H1 (cell line): ENCODE data around the gene HNF1A. TPM values are rescaled to one million over a fixed set of nuclear protein-coding genes. Genes with fewer than 3 reads are reported as not detected.

Source experiments
- CTCF ChIA-PET: fragments of 300-600 bp; sonication (Branson Sonifier 250); formaldehyde crosslinking; loops from one replicate; lab custom pipeline; 2021; ENCODE audit not compliant: partially characterized antibody; lab: Charles Lee
- POLR2A ChIA-PET: fragments of 300-600 bp; sonication (Branson Sonifier 250); formaldehyde crosslinking; loops from one replicate; lab custom pipeline; 2021; ENCODE audit warnings: inconsistent platforms; ENCODE audit not compliant: partially characterized antibody; lab: Charles Lee
- DNase-seq, 2 experiments: peaks; one replicate each; pipeline versions ENCODE4 v3.0.0 to v3.0.0-alpha.2; 2010 to 2022; ENCODE audit warnings: low spot score in 2 of 2, low read depth in 1 of 2, mixed read lengths in 1 of 2
- FAIRE-seq: peaks from 2 replicates; lab custom pipeline; 2011; peaks lifted over from hg19 to GRCh38; lab: Jason Lieb, UNC
- H2AFZ ChIP-seq: 2 replicates; pipeline ENCODE4 v1.8.1; 2012; ENCODE audit warnings: low read length, inconsistent platforms
- H2AK5ac ChIP-seq: 2 replicates; pipeline ENCODE4 v1.6.1; 2013; ENCODE audit warnings: low read depth, low read length
- H2BK120ac ChIP-seq: replicated peaks from 2 replicates; pipeline ENCODE3; 2013; ENCODE audit warnings: low read depth, low read length, inconsistent platforms
- H2BK12ac ChIP-seq: 2 replicates; pipeline ENCODE4 v1.6.1; 2013; ENCODE audit warnings: low read depth, low read length
- H2BK15ac ChIP-seq: 2 replicates; pipeline ENCODE4 v1.6.1; 2013; ENCODE audit warnings: low read length
- H2BK20ac ChIP-seq: 2 replicates; pipeline ENCODE4 v1.6.1; 2013; ENCODE audit warnings: low read length
- H2BK5ac ChIP-seq: 2 replicates; pipeline ENCODE4 v1.6.1; 2013; ENCODE audit warnings: low read depth, low read length
- H3K14ac ChIP-seq: 2 replicates; pipeline ENCODE4 v1.6.1; 2013; ENCODE audit warnings: inconsistent platforms; ENCODE audit not compliant: insufficient read length
- H3K18ac ChIP-seq: 2 replicates; pipeline ENCODE4 v1.6.1; 2013; ENCODE audit warnings: low read length; ENCODE audit errors: extremely low read depth
- H3K23ac ChIP-seq: 2 replicates; pipeline ENCODE4 v1.6.1; 2013; ENCODE audit warnings: inconsistent platforms; ENCODE audit not compliant: insufficient read length
- H3K23me2 ChIP-seq: 2 replicates; pipeline ENCODE4 v1.6.1; 2013; ENCODE audit warnings: low read depth, low read length
- H3K27ac ChIP-seq: 2 replicates; pipeline ENCODE4 v1.6.1; 2011; ENCODE audit warnings: low read depth, low read length, inconsistent platforms
- H3K27me3 ChIP-seq, 4 experiments: replicated peaks in 1 of 4; 1 replicate in 1 of 4; 2 replicates in 3 of 4; pipeline versions ENCODE4 v1.6.1 to v1.8.1; 2011 to 2013; ENCODE audit warnings: low read length in 3 of 4, mild to moderate bottlenecking in 3 of 4, inconsistent platforms in 2 of 4, mixed read lengths in 2 of 4, moderate library complexity in 1 of 4; ENCODE audit not compliant: control insufficient read depth in 3 of 4, insufficient read depth in 3 of 4; ENCODE audit errors: extremely low read depth in 1 of 4
- H3K36me3 ChIP-seq, 4 experiments: 2 replicates each; pipeline versions ENCODE4 v1.6.1 to v1.8.1; 2011 to 2013; ENCODE audit warnings: mild to moderate bottlenecking in 4 of 4, low read length in 3 of 4, moderate library complexity in 2 of 4, control low read depth in 1 of 4, inconsistent platforms in 1 of 4; ENCODE audit not compliant: insufficient read depth in 4 of 4, control insufficient read depth in 2 of 4
- H3K4ac ChIP-seq: replicated peaks from 2 replicates; pipeline ENCODE3; 2013; ENCODE audit warnings: low read length, low read depth, mixed read lengths, inconsistent platforms; ENCODE audit not compliant: insufficient read length
- H3K4me1 ChIP-seq, 4 experiments: replicated peaks in 1 of 4; 1 replicate in 1 of 4; 2 replicates in 3 of 4; pipeline versions ENCODE4 v1.6.1 to v1.8.1; 2011 to 2013; ENCODE audit warnings: low read length in 3 of 4, inconsistent platforms in 2 of 4, mixed read lengths in 1 of 4; ENCODE audit not compliant: insufficient read depth in 4 of 4, control insufficient read depth in 3 of 4
- H3K4me2 ChIP-seq, 2 experiments: 2 replicates each; pipeline versions ENCODE4 v1.6.1 to v1.8.1; 2011 to 2013; ENCODE audit warnings: low read depth in 2 of 2, low read length in 2 of 2, control low read depth in 1 of 2, inconsistent platforms in 1 of 2, mild to moderate bottlenecking in 1 of 2; ENCODE audit not compliant: insufficient read depth in 1 of 2
- H3K4me3 ChIP-seq, 4 experiments: fragments of 200-600, 300-600 bp in 1 of 4; sonication (generic), shearing (Covaris generic), sonication (Bioruptor Twin) in 1 of 4; 2 replicates each; pipeline versions ENCODE4 v1.5.1 to v1.8.1; 2011 to 2016; ENCODE audit warnings: low read length in 4 of 4, low read depth in 3 of 4, control low read depth in 2 of 4, inconsistent platforms in 2 of 4, mild to moderate bottlenecking in 2 of 4, mixed read lengths in 1 of 4, moderate library complexity in 1 of 4; ENCODE audit not compliant: insufficient read depth in 2 of 4; ENCODE audit errors: extremely low read depth in 1 of 4
- H3K56ac ChIP-seq: replicated peaks from 2 replicates; pipeline ENCODE3; 2013; ENCODE audit warnings: low read depth, mild to moderate bottlenecking, mixed read lengths, low read length, inconsistent platforms; ENCODE audit not compliant: insufficient read length
- H3K79me1 ChIP-seq: 2 replicates; pipeline ENCODE4 v1.6.1; 2013; ENCODE audit warnings: low read depth, low read length, control low read depth
- H3K79me2 ChIP-seq, 2 experiments: 2 replicates each; pipeline versions ENCODE4 v1.6.1 to v1.8.1; 2012 to 2013; ENCODE audit warnings: low read length in 2 of 2, mild to moderate bottlenecking in 2 of 2, inconsistent platforms in 1 of 2; ENCODE audit not compliant: insufficient read depth in 2 of 2, control insufficient read depth in 1 of 2
- H3K9ac ChIP-seq, 4 experiments: replicated peaks in 1 of 4; 1 replicate in 1 of 4; 2 replicates in 3 of 4; pipeline versions ENCODE4 v1.6.1 to v1.8.1; 2011 to 2013; ENCODE audit warnings: low read depth in 3 of 4, low read length in 3 of 4, control low read depth in 2 of 4, mild to moderate bottlenecking in 2 of 4, moderate library complexity in 2 of 4, inconsistent platforms in 1 of 4; ENCODE audit errors: extremely low read depth in 1 of 4
- H3K9me3 ChIP-seq, 2 experiments: 2 replicates each; pipeline versions ENCODE4 v1.6.1 to v1.8.1; 2012 to 2013; ENCODE audit warnings: mild to moderate bottlenecking in 2 of 2, moderate library complexity in 2 of 2, control low read depth in 1 of 2, inconsistent platforms in 1 of 2, low read depth in 1 of 2, low read length in 1 of 2, mixed read lengths in 1 of 2; ENCODE audit not compliant: insufficient read depth in 2 of 2
- H4K20me1 ChIP-seq, 2 experiments: replicated peaks in 1 of 2; 2 replicates each; pipeline versions ENCODE3 to v1.8.1; 2011 to 2013; ENCODE audit warnings: inconsistent platforms in 2 of 2, low read length in 2 of 2, mild to moderate bottlenecking in 1 of 2; ENCODE audit not compliant: insufficient read depth in 2 of 2, control insufficient read depth in 1 of 2
- H4K5ac ChIP-seq: 2 replicates; pipeline ENCODE4 v1.6.1; 2013; ENCODE audit warnings: low read length, low read depth, mixed read lengths, inconsistent platforms; ENCODE audit not compliant: insufficient read length
- H4K8ac ChIP-seq: 2 replicates; pipeline ENCODE4 v1.8.0; 2013; ENCODE audit warnings: mild to moderate bottlenecking, moderate library complexity, low read length, inconsistent platforms; ENCODE audit not compliant: insufficient read depth; ENCODE audit errors: extremely low read depth
- H4K91ac ChIP-seq: replicated peaks from 2 replicates; pipeline ENCODE3; 2013; ENCODE audit warnings: low read length, mixed read lengths, inconsistent platforms; ENCODE audit not compliant: insufficient read length
- BCL11A ChIP-seq, 2 experiments: IDR thresholded peaks; one replicate each; pipeline ENCODE4 v1.6.1; 2011; ENCODE audit warnings: low read depth in 2 of 2, low read length in 2 of 2, mild to moderate bottlenecking in 2 of 2
- CHD1 ChIP-seq: IDR thresholded peaks from 2 replicates; pipeline ENCODE4 v1.6.1; 2012; ENCODE audit warnings: low read depth, low read length, improper control_type of control experiment
- EGR1 ChIP-seq: IDR thresholded peaks from 2 replicates; pipeline ENCODE4 v1.6.1; 2011; ENCODE audit warnings: low read depth, low read length, borderline replicate concordance
- EZH2 ChIP-seq: fragments of 200-600 bp; sonication (generic); IDR thresholded peaks from 2 replicates; pipeline ENCODE4 v1.7.1; 2012; ENCODE audit warnings: low read depth, mild to moderate bottlenecking, moderate library complexity, low read length, inconsistent platforms; ENCODE audit not compliant: severe bottlenecking
- GTF2F1 ChIP-seq: IDR thresholded peaks from 2 replicates; pipeline ENCODE4 v1.6.1; 2012; ENCODE audit warnings: low read depth, low read length, improper control_type of control experiment, borderline replicate concordance
- RNF2 ChIP-seq: fragments of 200-900, 300-1000 bp; sonication (generic); IDR thresholded peaks from 2 replicates; pipeline ENCODE4 v1.7.1; 2016; ENCODE audit warnings: borderline replicate concordance, low read depth, mild to moderate bottlenecking, antibody characterized with exemption, low read length; ENCODE audit not compliant: poor library complexity, severe bottlenecking; ENCODE audit errors: missing control alignments
- SRF ChIP-seq: IDR thresholded peaks from 2 replicates; pipeline ENCODE4 v1.6.1; 2011; ENCODE audit warnings: mild to moderate bottlenecking, low read depth, low read length, moderate library complexity
- TBP ChIP-seq: IDR thresholded peaks from 2 replicates; pipeline ENCODE4 v1.6.1; 2011; ENCODE audit warnings: low read depth, low read length, improper control_type of control experiment
- TCF12 ChIP-seq: IDR thresholded peaks from 2 replicates; pipeline ENCODE4 v1.6.1; 2011; ENCODE audit warnings: low read depth, mild to moderate bottlenecking, low read length
- YY1 ChIP-seq: IDR thresholded peaks from 2 replicates; pipeline ENCODE4 v1.6.1; 2011; ENCODE audit warnings: low read depth, mild to moderate bottlenecking, low read length
- WGBS, 2 experiments: shearing (Covaris generic) in 1 of 2; methylation state at CpG; one replicate each; pipeline versions ENCODE4 v1.1.6 to v1.1.7; 2013 to 2015; ENCODE audit warnings: low lambda C conversion rate in 2 of 2, mixed read lengths in 2 of 2, inconsistent platforms in 1 of 2, low coverage in 1 of 2, missing lambda C conversion rate in 1 of 2; ENCODE audit not compliant: insufficient replicate concordance in 2 of 2, insufficient coverage in 1 of 2, insufficient read length in 1 of 2; ENCODE audit errors: extremely low coverage in 1 of 2, missing lambda C conversion rate in 1 of 2; 5-methylcytosine and 5-hydroxymethylcytosine counted together
- polyA plus RNA-seq, 7 experiments: library from polyadenylated mRNA; depleted of rRNA in 3 of 7; stranded (reverse) in 5 of 7; unstranded in 2 of 7; fragments of >200 nt in 5 of 7; fragments of 200-250 nt in 2 of 7; gene quantifications; 1 replicate in 5 of 7; 2 replicates in 1 of 7; 4 replicates in 1 of 7; pipeline versions ENCODE4 v1.2.1 to v1.2.3, GENCODE V29; 2011 to 2013; ENCODE audit warnings: missing spikeins in 2 of 7, mixed read lengths in 2 of 7
- total RNA-seq: library from RNA; stranded (reverse); fragmentation: NEBNext Ultra II Directional; extraction: Animal tissue kit (Norgen Biotek cat#: 25700); gene quantifications from 2 replicates; pipeline ENCODE4 v1.2.1, GENCODE V29; 2021
- TF ChIP-seq, protein P1 (sequence below): IDR thresholded peaks from 2 replicates; pipeline ENCODE4 v1.6.1; 2012; ENCODE audit warnings: inconsistent platforms

Gene HNF1A
- total and polyA plus RNA-seq, 2 of the 8 experiments (the other 6 are each of a cell fraction or from before 2014, with no cell fraction given) = not detected

DNA sequence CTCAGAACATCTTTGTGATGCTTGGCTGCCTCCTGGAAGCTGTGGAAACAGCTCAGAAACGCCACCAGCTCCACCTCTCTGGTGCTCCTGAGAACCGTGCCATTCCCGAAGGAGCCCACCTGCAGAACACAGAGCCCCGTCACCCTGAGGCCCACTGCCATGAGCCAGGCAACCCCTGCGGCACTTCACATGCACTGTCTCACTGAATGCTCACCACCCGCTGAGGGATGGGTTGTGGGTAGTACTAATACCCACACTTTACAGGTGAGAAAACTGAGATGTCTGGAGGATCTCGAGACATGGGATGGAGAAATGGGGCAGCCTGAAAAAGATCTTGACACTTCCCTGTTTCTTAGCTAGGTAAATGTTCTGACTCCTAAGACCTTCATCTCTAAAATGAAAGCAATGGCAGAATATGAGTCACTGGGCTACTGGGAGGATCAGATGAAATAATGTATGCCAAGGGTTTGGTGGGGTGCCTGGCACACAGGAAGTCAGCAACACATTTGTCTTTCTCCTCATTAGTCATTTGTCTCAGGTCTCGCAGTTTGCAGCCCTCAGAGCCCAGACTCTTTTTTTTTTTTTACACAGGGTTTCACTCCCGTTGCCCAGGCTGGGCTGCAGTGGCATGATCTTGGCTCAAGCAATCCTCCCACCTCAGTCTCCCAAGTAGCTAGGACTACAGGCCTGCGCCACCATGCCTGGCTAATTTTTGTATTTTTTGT lies 55.4 kb downstream of the HNF1A start:
- Histone ChIP-seq H3K56ac (no peak overlapping the region), H3K14ac (no peak overlapping the region), H2BK5ac (no peak overlapping the region), H2BK12ac (no peak overlapping the region; the same call in 1 of the 2 replicates), H4K8ac (no peak overlapping the region), H2AFZ (peak overlapping the region; percentile 44; the same call in 1 of the 2 replicates), H3K23me2 (no peaks in the 10 kb centered on the region), H3K79me1 (no peaks in the 10 kb centered on the region), H3K27ac (no peak overlapping the region), H4K20me1 (no peaks in the 10 kb centered on the region), H3K27me3 (no peaks in the 10 kb centered on the region), H3K79me2 (no peaks in the 10 kb centered on the region), H2AK5ac (no peak overlapping the region), H2BK20ac (no peak overlapping the region), H4K91ac (no peak overlapping the region), H3K9ac (no peak overlapping the region), H4K5ac (no peak overlapping the region), H3K4me2 (no peak overlapping the region), H3K18ac (no peak overlapping the region), H3K4me3 (no peak overlapping the region), H3K23ac (no peak overlapping the region), H3K9me3 (no peaks in the 10 kb centered on the region), H2BK15ac (no peak overlapping the region), H3K4ac (no peak overlapping the region), H3K4me1 (peaks cover 0 to 5% (median 4%) of the 10 kb centered on the region in 4 experiments; a peak in 4 of 7 replicates), H2BK120ac (no peak overlapping the region), H3K36me3 (no peaks in the 10 kb centered on the region)
- WGBS, 2 experiments = 91% methylated on average over 10 of the region's 10 CpGs; no CpG with 5 or more reads in 1 of the 2 experiments
- no peak for DNase-seq
- CTCF ChIA-PET = interaction anchor here (1.5 kb wide), 2 partner anchors 27 to 62 kb away, joined by 3 to 6 read pairs; no protein-coding TSS in a partner anchor
- no peak for TF ChIP-seq EZH2
- TF ChIP-seq RNF2 = no peak
- no peak for TF ChIP-seq BCL11A (IDR thresholded peaks at IDR 0.05; ENCODE audit: low read depth in 2 of 2, low read length in 2 of 2)
- TF ChIP-seq SRF = no peak
- TF ChIP-seq TCF12 = no peak
- TF ChIP-seq EGR1 = no peak
- TF ChIP-seq, protein P1, sequence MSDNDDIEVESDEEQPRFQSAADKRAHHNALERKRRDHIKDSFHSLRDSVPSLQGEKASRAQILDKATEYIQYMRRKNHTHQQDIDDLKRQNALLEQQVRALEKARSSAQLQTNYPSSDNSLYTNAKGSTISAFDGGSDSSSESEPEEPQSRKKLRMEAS = no peak
- no peak for TF ChIP-seq YY1
- no peak for TF ChIP-seq CHD1
- TF ChIP-seq GTF2F1 = no peak
- no peak for TF ChIP-seq TBP
- POLR2A ChIA-PET = no interaction called here
- no peak for FAIRE-seq
